ENCODE measurements around the gene NES.
A peak's percentile ranks its signal among the peaks of the same experiment; 100 is the strongest.

NES gene

GRCh38 chr1:156680056-156680455 lies 2.8 kb upstream of the NES start:
- no peak overlapping the region for H3K4me3 ChIP-seq (ENCODE audit: low read depth, low read length)
- TF ChIP-seq, protein P1, sequence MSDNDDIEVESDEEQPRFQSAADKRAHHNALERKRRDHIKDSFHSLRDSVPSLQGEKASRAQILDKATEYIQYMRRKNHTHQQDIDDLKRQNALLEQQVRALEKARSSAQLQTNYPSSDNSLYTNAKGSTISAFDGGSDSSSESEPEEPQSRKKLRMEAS (IDR thresholded peaks at IDR 0.05; ENCODE audit: low read depth, low read length) = no peak
- TF ChIP-seq POLR2A (IDR thresholded peaks at IDR 0.05; ENCODE audit: extremely low read depth, insufficient read length) (no peak), MYC (IDR thresholded peaks at IDR 0.05; ENCODE audit: low read depth, low read length) (no peak)
- TF ChIP-seq, protein P2, sequence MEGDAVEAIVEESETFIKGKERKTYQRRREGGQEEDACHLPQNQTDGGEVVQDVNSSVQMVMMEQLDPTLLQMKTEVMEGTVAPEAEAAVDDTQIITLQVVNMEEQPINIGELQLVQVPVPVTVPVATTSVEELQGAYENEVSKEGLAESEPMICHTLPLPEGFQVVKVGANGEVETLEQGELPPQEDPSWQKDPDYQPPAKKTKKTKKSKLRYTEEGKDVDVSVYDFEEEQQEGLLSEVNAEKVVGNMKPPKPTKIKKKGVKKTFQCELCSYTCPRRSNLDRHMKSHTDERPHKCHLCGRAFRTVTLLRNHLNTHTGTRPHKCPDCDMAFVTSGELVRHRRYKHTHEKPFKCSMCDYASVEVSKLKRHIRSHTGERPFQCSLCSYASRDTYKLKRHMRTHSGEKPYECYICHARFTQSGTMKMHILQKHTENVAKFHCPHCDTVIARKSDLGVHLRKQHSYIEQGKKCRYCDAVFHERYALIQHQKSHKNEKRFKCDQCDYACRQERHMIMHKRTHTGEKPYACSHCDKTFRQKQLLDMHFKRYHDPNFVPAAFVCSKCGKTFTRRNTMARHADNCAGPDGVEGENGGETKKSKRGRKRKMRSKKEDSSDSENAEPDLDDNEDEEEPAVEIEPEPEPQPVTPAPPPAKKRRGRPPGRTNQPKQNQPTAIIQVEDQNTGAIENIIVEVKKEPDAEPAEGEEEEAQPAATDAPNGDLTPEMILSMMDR (IDR thresholded peaks at IDR 0.05; ENCODE audit: low read depth, low read length) = no peak
- no peak for DNase-seq (ENCODE audit: low read depth)

DNA sequence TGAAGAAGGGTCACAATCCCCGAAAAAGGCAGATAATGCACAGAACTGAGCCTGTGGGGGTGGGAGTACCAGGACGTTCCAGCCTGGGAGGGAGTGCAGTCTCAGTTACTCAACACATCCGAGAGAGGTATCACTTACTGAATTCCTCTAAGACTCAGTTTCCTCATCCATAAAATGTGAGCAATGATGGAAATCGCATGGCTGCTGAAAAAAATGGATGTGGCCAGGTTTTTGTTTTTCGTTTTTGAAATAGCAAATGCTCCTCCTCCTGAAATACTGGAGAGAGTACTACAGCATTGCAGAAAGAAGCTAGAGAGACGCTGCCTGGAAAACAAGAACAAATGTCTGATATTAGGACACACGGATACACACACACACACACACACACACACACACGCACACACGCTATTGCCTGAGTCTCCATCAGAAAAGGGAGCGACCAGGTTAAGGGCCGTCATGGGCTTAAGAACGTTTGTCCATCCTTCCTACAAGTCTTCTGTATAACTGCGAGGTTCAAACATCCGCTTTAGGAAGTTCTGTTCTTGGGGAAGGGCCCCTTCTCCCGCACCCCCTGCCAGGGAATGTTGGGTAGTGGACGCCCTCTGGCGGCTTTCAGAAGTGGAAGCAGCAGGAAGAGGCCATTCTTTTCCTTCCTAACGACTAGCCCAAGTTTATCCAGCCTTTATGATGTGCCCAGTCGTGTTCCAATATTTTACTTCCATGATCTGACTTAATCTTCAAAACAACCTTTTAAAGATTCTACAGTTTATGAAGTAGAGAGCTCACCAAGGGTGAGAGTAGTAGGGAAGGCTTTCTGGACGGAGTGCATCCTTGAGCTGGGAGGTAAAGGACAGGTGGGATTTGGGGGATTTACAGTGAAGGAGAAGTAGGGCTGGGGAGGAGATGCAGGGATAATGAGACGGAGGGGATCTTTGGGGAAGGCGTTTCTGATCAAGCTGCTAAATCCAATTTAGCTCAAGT lies 699 bp upstream of the NES start:
- H3K4me3 ChIP-seq (ENCODE audit: low read depth, low read length) = no peak overlapping the region
- TF ChIP-seq, protein P2 (IDR thresholded peaks at IDR 0.05; ENCODE audit: low read depth, low read length) = peak; percentile 80
- TF ChIP-seq POLR2A (IDR thresholded peaks at IDR 0.05; ENCODE audit: extremely low read depth, insufficient read length) (no peak), MYC (IDR thresholded peaks at IDR 0.05; ENCODE audit: low read depth, low read length) (no peak)
- TF ChIP-seq, protein P1 (IDR thresholded peaks at IDR 0.05; ENCODE audit: low read depth, low read length) = no peak
- peak; percentile 68 for DNase-seq (ENCODE audit: low read depth)

DNA sequence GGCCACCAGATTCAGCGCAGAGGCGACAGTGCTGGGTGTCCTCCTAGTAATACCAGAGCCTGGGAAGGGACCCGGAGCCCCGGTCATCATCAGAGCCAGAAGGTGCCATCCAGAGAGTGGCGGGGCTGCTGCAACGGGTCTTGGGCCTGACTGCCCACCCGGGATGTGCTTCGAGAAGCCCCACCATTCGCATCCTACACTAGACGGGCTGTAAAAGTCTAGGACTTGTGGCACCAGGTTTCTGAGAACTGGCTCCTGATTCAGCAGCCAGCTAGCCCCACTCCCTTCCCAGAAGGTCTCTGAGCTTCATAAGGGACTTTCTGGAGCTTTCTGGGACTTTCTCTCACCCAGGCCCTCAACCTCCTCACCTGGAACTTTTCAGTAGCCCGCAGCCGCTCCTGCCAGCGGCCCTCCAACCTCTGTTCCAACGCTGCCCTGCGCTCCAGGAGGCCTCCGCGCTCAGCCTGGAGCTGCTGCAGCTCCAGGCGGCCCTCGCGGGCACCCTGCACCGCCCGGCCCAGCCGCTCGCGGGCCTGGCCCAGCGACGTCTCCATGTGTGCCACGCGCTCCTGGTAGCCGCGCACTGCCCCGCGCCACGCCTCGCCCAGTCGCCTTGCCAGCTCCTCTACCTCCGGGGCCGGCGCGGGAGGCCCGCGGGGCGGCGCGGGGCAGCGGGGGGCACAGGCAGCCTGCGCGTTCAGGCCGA lies 940 bp downstream of the NES start:
- no peak overlapping the region for H3K4me3 ChIP-seq (ENCODE audit: low read depth, low read length)

GRCh38 chr1:156675210-156676113 lies 1.7 kb downstream of the NES start:
- DNase-seq (ENCODE audit: low read depth) = no peak
- TF ChIP-seq POLR2A (IDR thresholded peaks at IDR 0.05; ENCODE audit: extremely low read depth, insufficient read length) (no peak), MYC (IDR thresholded peaks at IDR 0.05; ENCODE audit: low read depth, low read length) (no peak)
- TF ChIP-seq, protein P1 (IDR thresholded peaks at IDR 0.05; ENCODE audit: low read depth, low read length) = no peak
- TF ChIP-seq, protein P2 (IDR thresholded peaks at IDR 0.05; ENCODE audit: low read depth, low read length) = no peak
- no peak overlapping the region for H3K4me3 ChIP-seq (ENCODE audit: low read depth, low read length)

More for the DNA sequence above, 940 bp downstream of the NES start:
- DNase-seq (ENCODE audit: low read depth) = no peak
- TF ChIP-seq, protein P2 (IDR thresholded peaks at IDR 0.05; ENCODE audit: low read depth, low read length) = no peak

DNA sequence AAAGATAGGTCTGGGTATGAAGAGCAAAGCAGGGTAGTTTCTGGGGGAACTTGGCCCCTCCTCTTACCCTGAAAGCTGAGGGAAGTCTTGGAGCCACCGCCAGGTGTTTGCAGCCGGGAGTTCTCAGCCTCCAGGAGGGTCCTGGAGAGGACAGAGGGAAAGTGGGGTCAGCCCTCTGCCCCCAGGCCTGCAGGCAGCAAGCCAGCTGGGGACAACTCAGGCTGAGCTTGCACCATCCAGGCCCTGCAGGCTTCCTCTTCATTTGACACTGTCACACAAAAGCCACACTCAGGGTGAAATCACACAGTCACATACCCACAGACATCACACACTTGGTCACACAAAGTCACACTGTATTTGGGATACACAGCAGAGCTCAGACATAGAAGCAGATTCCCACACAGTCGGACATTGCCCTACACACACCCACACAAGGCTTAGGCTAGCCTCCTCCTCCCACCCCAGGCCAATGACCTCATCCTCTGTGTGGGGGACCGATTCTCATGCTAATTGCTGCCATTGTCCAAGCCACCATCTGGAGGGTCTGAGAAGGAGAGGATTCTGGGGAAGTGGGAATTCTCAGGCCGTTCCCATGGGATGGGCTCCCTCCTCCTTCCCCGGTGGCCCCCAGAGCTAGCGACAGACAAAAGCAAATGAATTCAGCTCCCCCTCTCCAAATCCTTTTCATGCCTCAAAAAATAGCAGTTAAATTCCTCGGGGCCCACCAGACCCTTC lies 3.7 kb downstream of the NES start:
- H3K4me3 ChIP-seq (ENCODE audit: low read depth, low read length) = no peak overlapping the region
- no peak for DNase-seq (ENCODE audit: low read depth)

More for the DNA sequence above, 3.7 kb downstream of the NES start:
- no peak for TF ChIP-seq MYC (IDR thresholded peaks at IDR 0.05; ENCODE audit: low read depth, low read length)
- TF ChIP-seq, protein P2 (IDR thresholded peaks at IDR 0.05; ENCODE audit: low read depth, low read length) = no peak
- TF ChIP-seq, protein P1 (IDR thresholded peaks at IDR 0.05; ENCODE audit: low read depth, low read length) = no peak
- TF ChIP-seq POLR2A (IDR thresholded peaks at IDR 0.05; ENCODE audit: extremely low read depth, insufficient read length) = no peak
